ENCODE measurements around the gene ESYT1.

The ESYT1 gene

DNA sequence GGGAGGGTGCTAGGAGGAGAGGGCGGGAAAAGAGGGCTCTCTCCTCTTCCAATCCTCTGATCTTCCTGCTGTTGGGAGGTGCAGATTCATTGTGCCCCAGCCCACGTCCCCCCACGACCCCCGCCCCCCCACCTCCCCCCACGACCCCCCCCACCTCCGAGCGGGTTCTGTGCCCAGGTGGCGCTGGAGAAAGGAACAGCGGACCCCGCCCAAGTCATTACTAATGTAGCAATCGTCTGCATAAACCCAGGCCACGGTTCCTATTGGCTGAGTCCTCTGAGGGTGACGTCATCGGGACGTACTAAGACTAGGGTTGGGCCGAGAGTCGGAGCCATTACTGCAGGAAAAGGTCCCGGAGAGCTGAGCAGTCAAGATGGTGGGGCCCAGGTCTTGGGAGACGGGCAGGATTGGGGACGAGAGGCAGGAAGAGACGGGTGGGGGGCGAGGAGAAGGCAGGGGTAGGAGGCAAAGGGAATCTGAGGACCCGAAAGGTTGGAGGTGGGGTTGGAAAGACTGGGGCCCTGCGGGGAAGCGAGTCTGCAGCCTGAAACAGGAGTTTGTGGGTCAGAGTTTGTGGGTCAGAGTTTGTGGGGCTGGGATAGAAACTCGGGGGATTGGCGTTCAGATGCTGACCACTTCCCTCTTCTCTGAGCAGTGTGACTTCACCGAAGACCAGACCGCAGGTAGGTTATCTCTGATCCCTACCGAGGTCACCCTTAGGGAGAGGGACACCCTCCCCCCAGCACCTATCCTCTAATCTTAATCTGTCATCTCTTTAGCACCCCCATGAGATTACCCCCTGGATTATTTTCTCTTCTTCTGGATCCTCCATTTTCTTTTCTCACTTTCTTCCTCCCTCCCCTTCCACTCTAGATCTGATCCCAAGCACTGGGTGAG is 30.2 kb downstream of the ESYT1 start, which contains the start of gene MYL6:
MYL6 (plus strand) TSS at position 331 of the 897 bp plus-strand sequence; CDS start at position 374, 43 bp downstream.
- peak within 1 kb of the TSS; percentile 94 for H3K4me3 ChIP-seq (ENCODE audit: low read length)
- peak within 1 kb of the TSS; percentile 94 for H3K27ac ChIP-seq (ENCODE audit: low read depth, low read length)
- peaks cover 38% of the 10 kb centered on the region for H3K4me1 ChIP-seq (ENCODE audit: insufficient read depth, low read length)
- under 1% methylated on average over 25 of the region's 30 CpGs for WGBS
- H3K27me3 ChIP-seq (ENCODE audit: insufficient read depth, low read length), result no peaks in the 10 kb centered on the region
- H3K9ac ChIP-seq (ENCODE audit: low read depth, low read length), result peak within 1 kb of the TSS; percentile 97
- peaks cover 56% of the 10 kb centered on the region for H3K36me3 ChIP-seq (ENCODE audit: insufficient read depth, low read length)
- no peaks in the 10 kb centered on the region for H3K9me3 ChIP-seq (ENCODE audit: insufficient read depth, low read depth, low read length)

DNA sequence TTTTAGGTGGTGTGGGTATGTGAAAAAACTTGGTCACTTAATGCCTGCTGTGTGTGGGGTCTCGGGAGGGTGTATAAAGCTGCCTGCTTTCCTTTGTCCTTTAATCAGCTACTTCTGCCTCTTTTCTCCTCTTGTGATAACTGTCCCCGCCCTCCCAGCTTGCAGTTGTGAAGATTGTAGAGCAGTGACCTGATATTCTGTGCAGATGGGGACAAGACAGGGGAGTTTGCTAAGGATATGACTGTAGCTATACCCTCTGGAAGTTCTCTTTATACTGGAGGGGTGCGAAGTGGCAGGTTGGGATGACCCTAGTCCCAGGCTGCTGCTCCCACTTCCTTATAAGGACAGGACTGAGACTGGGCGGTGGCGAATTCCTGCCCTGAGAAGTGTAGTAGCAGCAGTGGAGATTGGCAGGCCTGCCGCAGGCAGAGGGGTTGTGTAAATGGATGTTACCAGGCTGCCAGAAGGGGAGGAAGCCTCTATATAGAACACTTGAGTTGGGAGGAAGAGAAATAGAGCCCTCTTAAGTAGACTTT is 30.9 kb downstream of the ESYT1 start:
- Histone ChIP-seq H3K4me3 (ENCODE audit: low read length) (peak overlapping the region; percentile 94), H3K36me3 (ENCODE audit: insufficient read depth, low read length) (peaks cover 63% of the 10 kb centered on the region), H3K9me3 (ENCODE audit: insufficient read depth, low read depth, low read length) (no peaks in the 10 kb centered on the region), H3K9ac (ENCODE audit: low read depth, low read length) (peak overlapping the region; percentile 97), H3K27me3 (ENCODE audit: insufficient read depth, low read length) (no peaks in the 10 kb centered on the region), H3K4me1 (ENCODE audit: insufficient read depth, low read length) (peaks cover 38% of the 10 kb centered on the region), H3K27ac (ENCODE audit: low read depth, low read length) (peak overlapping the region; percentile 86)
- WGBS, result under 1% methylated on average over 6 of the region's 6 CpGs

DNA sequence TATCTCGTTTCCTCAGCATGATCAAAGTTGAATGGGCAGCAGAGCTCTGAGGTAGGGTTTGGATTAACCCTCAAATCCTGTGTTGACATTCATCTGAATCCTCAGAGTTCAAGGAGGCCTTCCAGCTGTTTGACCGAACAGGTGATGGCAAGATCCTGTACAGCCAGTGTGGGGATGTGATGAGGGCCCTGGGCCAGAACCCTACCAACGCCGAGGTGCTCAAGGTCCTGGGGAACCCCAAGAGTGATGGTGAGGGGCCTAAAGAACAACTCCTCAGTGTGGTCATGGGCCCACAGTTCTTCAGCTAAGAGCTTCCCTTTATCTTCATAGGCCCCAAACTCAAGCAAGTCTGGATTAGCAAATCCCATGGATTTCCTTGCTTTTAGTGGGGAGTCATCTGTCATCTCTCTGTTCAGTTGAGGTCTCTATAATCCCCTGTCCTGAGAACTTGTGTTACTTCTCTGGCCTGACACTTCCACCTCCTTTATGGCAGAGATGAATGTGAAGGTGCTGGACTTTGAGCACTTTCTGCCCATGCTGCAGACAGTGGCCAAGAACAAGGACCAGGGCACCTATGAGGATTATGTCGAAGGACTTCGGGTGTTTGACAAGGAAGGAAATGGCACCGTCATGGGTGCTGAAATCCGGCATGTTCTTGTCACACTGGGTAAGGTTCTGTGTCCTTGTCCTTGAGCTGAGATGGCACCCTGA is 31.6 kb downstream of the ESYT1 start:
- Histone ChIP-seq H3K27ac (ENCODE audit: low read depth, low read length) (peak overlapping the region; percentile 86), H3K9me3 (ENCODE audit: insufficient read depth, low read depth, low read length) (no peaks in the 10 kb centered on the region), H3K4me1 (ENCODE audit: insufficient read depth, low read length) (peaks cover 38% of the 10 kb centered on the region), H3K27me3 (ENCODE audit: insufficient read depth, low read length) (no peaks in the 10 kb centered on the region), H3K4me3 (ENCODE audit: low read length) (peak overlapping the region; percentile 94), H3K36me3 (ENCODE audit: insufficient read depth, low read length) (peaks cover 67% of the 10 kb centered on the region), H3K9ac (ENCODE audit: low read depth, low read length) (peak overlapping the region; percentile 97)
- 69% methylated on average over 8 of the region's 8 CpGs for WGBS

DNA sequence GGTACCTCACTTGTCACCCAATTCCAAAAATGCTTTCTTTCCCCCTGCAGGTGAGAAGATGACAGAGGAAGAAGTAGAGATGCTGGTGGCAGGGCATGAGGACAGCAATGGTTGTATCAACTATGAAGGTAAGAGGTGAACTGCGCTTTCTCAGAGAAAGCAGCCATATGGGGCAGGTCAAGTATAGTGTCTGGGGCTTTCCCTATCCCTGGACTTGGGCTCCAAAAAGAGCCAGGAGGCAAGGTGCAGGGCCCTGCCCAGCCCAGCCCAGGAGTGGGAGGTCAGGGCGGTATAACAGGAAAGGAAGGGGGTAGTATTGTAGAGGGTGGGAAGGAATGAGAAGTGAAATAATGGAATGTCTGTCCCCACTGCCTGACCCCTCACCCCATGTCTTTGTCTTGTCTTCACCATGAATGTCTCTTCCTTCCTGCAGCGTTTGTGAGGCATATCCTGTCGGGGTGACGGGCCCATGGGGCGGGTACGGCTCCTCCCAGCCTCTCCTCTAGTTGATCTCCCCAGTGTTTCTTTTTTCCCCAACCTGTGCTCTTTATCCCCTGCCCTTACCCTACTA is 32.2 kb downstream of the ESYT1 start:
- Histone ChIP-seq H3K27ac (ENCODE audit: low read depth, low read length) (peak overlapping the region; percentile 86), H3K4me1 (ENCODE audit: insufficient read depth, low read length) (peaks cover 38% of the 10 kb centered on the region), H3K36me3 (ENCODE audit: insufficient read depth, low read length) (peaks cover 67% of the 10 kb centered on the region), H3K27me3 (ENCODE audit: insufficient read depth, low read length) (no peaks in the 10 kb centered on the region), H3K9ac (ENCODE audit: low read depth, low read length) (peak overlapping the region; percentile 97; the same call in 1 of the 2 replicates), H3K9me3 (ENCODE audit: insufficient read depth, low read depth, low read length) (no peaks in the 10 kb centered on the region), H3K4me3 (ENCODE audit: low read length) (peak overlapping the region; percentile 94)
- 72% methylated on average over 7 of the region's 7 CpGs for WGBS

DNA sequence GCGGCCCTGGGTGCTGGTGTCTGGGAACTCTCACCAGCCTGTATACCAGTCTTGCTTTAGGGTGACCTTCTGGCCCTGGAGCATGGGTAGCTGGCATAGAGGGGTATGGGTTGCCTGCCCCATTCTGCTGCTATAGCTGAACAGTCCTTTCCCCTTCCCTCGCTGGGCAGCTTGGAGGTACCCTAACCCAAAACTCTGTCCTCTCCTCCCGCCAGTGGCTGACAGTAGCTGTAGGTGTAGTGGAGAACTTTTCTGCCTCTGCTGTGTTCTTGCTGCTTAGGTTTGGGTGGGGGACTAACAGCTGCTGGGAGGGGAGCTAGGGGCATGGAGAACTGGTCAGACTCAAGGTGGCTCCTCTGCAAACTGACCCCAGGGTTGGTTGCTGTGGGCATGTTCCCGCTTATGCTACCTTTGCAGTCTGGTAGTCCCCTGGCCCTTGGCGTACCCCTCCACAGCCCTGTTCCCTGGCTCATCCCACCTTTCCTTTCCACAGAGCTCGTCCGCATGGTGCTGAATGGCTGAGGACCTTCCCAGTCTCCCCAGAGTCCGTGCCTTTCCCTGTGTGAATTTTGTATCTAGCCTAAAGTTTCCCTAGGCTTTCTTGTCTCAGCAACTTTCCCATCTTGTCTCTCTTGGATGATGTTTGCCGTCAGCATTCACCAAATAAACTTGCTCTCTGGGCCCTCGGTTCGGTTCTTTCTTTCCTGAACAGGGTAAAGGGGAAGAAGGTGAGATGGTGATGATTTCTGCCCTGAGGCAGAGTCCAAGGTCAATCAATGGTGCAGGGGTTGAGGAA is 33.0 kb downstream of the ESYT1 start:
- 90% methylated on average over 9 of the region's 11 CpGs for WGBS
- H3K36me3 ChIP-seq (ENCODE audit: insufficient read depth, low read length), result peaks cover 68% of the 10 kb centered on the region
- peak overlapping the region; percentile 94 for H3K4me3 ChIP-seq (ENCODE audit: low read length)
- no peaks in the 10 kb centered on the region for H3K27me3 ChIP-seq (ENCODE audit: insufficient read depth, low read length)
- no peaks in the 10 kb centered on the region for H3K9me3 ChIP-seq (ENCODE audit: insufficient read depth, low read depth, low read length)
- peak overlapping the region; percentile 4; the same call in 1 of the 2 replicates for H3K9ac ChIP-seq (ENCODE audit: low read depth, low read length)
- H3K27ac ChIP-seq (ENCODE audit: low read depth, low read length), result peak overlapping the region; percentile 86
- peaks cover 38% of the 10 kb centered on the region for H3K4me1 ChIP-seq (ENCODE audit: insufficient read depth, low read length)

DNA sequence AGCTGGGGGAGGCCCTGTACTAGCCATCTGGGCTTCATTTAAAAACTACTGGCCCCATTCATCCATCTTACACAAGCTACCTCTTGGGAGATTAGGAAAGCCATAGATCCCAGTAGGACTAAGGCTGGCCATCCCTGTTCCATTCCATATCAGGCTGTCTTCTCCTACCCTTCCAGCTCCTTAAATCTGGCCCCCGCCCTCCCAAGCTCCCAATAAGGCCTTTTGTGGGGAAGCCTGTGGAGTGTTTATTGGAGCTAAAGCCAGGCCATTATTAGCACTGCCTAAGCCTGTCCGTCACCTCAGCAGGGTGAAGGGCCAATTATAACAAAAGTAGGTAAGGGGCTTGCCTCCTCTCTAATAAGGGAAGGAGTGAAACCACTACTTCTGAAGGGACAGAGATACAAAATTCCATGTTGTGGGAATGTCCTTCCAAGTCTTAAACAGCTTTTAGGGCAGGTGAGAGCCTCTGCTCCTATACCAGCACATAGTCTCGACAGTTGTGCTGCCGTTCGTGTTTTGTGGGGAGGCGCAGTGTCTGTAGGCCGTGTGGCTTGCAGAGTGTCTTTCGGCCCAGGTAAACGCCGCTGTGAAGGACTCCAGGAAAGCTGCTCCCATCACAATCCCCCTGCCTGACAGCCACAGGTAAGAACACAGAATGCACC is 33.8 kb downstream of the ESYT1 start:
- H3K27ac ChIP-seq (ENCODE audit: low read depth, low read length), result peak overlapping the region; percentile 38; the same call in 1 of the 2 replicates
- H3K36me3 ChIP-seq (ENCODE audit: insufficient read depth, low read length), result peaks cover 75% of the 10 kb centered on the region
- no peaks in the 10 kb centered on the region for H3K27me3 ChIP-seq (ENCODE audit: insufficient read depth, low read length)
- 92% methylated on average over 10 of the region's 10 CpGs for WGBS
- H3K4me3 ChIP-seq (ENCODE audit: low read length), result no peak overlapping the region
- no peak overlapping the region for H3K9ac ChIP-seq (ENCODE audit: low read depth, low read length)
- H3K4me1 ChIP-seq (ENCODE audit: insufficient read depth, low read length), result peaks cover 38% of the 10 kb centered on the region
- H3K9me3 ChIP-seq (ENCODE audit: insufficient read depth, low read depth, low read length), result no peaks in the 10 kb centered on the region

DNA sequence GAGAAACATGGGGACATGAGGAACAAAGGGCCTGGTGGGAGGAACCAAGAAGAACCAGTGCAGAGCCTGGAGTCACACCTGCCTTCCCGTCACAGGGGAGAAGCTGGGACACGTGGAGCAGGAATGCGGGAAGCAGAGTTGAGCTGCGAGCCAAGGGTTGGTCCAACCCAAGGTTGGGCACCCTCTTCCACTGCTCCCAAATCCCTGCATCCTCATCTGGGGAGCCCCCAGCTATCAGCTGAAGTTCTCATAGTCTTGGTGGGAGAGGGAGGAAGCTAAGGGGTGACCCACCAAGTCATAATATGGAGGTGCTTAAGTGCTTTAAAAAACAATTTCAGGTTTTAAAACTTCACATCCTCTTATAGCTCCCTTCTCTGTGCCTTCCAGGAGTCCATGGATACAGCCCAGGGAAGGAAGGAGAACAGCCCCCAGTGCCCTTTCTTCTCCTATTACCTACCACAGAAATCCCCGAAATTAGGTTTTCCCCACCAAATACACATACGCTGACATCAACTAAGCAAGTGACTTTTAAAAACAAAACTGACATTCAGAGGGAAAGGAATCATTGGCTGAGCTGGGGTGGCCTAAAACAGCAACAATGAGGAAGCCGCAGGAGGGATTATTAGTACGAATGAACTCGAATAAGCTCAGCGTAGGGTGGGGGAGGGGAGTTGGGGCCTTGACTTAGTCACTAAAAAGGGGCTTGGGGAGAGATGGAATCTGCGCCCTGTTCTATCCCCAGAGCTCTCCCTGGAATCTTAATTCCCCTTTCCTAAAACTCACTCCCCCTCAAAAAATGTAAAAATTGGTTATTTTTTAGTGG is 34.6 kb downstream of the ESYT1 start:
- Histone ChIP-seq H3K9ac (ENCODE audit: low read depth, low read length) (no peak overlapping the region; the same call in 1 of the 2 replicates), H3K27ac (ENCODE audit: low read depth, low read length) (peak overlapping the region; percentile 74; the same call in 1 of the 2 replicates), H3K4me3 (ENCODE audit: low read length) (no peak overlapping the region), H3K36me3 (ENCODE audit: insufficient read depth, low read length) (peaks cover 84% of the 10 kb centered on the region), H3K27me3 (ENCODE audit: insufficient read depth, low read length) (no peaks in the 10 kb centered on the region), H3K9me3 (ENCODE audit: insufficient read depth, low read depth, low read length) (no peaks in the 10 kb centered on the region), H3K4me1 (ENCODE audit: insufficient read depth, low read length) (peaks cover 38% of the 10 kb centered on the region)
- 77% methylated on average over 10 of the region's 11 CpGs for WGBS

DNA sequence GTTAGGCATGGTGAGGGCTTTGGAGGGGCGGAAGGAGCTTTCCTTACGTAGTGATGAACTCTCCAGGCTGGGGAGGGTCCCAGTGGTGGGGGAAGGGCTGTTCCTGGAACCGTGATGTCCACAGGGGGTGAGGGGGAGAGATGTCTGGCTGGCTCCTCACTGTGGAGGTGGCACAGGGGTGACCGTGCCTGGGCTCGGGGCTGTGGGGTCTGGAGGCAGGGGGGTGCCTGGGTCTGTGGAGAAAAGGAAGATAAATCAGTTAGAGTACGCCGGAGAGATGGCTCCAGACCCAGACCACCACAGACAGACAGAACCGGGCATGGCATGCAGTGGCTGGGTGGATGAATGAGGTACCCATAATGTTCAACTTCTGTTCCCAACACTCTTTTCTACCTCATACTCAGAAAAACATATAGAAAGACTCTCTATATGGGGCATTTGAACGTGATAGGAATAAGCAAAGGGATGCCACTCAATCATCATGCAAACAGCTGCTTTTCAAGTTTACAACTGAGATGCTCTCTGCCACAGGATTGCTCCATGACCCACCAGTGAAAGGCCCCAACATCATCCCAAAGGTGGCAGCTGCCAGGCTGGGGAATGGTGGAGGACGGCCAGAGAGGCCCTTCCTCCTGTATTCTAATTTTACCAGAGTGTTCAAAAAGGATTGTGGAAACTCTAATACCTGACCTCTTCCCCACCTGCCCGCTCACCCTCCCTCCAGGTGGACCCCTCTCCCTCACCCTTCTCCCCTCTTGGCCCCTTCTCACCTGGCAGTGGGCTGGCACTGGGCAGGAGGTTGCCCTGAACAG is 35.7 kb downstream of the ESYT1 start:
- Histone ChIP-seq H3K27ac (ENCODE audit: low read depth, low read length) (peak overlapping the region; percentile 15; the same call in 1 of the 2 replicates), H3K36me3 (ENCODE audit: insufficient read depth, low read length) (peaks cover 93% of the 10 kb centered on the region), H3K9me3 (ENCODE audit: insufficient read depth, low read depth, low read length) (no peaks in the 10 kb centered on the region), H3K4me3 (ENCODE audit: low read length) (no peak overlapping the region), H3K4me1 (ENCODE audit: insufficient read depth, low read length) (peaks cover 38% of the 10 kb centered on the region), H3K9ac (ENCODE audit: low read depth, low read length) (no peak overlapping the region), H3K27me3 (ENCODE audit: insufficient read depth, low read length) (no peaks in the 10 kb centered on the region)
- WGBS, result 75% methylated on average over 8 of the region's 11 CpGs

DNA sequence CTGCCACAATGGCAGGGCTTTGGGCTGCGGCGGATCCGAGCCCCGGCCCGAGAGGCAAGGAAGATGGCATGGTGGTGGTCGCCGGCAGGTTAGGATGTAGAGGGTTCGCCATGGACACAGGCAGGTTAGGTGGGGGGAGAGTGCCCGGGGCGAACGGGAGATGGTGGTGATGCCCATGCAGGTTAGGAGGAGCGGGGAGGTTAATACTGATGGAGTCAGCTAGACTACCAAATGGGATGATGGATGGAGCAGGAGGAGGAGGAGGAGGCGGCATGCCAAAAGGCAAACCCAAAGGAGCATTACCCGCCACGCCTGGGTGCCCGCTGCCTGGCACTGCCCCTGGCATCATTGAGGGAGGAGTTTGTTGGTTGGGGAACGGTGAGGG is 36.3 kb downstream of the ESYT1 start:
- Histone ChIP-seq H3K27me3 (ENCODE audit: insufficient read depth, low read length) (no peaks in the 10 kb centered on the region), H3K4me1 (ENCODE audit: insufficient read depth, low read length) (peaks cover 38% of the 10 kb centered on the region), H3K9me3 (ENCODE audit: insufficient read depth, low read depth, low read length) (no peaks in the 10 kb centered on the region), H3K27ac (ENCODE audit: low read depth, low read length) (no peak overlapping the region), H3K9ac (ENCODE audit: low read depth, low read length) (no peak overlapping the region), H3K36me3 (ENCODE audit: insufficient read depth, low read length) (peaks cover 98% of the 10 kb centered on the region), H3K4me3 (ENCODE audit: low read length) (no peak overlapping the region)
- 95% methylated on average over 17 of the region's 17 CpGs for WGBS
